Caco-2 (cell line): ENCODE results near the gene ZNF764. TPM values are rescaled to one million over a fixed set of nuclear protein-coding genes. Genes with fewer than 3 reads are reported as not detected.

Source experiments
- BruUV-seq: library from RNA; stranded (reverse); fragments of 400-500 nt; replicated peaks from 2 replicates; lab custom pipeline; 2021; lab: Mats Ljungman, UMichigan
- CTCF ChIA-PET: fragments of 300-600 bp; sonication (Branson Sonifier 250); formaldehyde crosslinking; loops from one replicate; lab custom pipeline; 2022; ENCODE audit warnings: antibody characterized with exemption; lab: Charles Lee
- POLR2A ChIA-PET: fragments of 300-600 bp; sonication (Branson Sonifier 250); formaldehyde crosslinking; loops from one replicate; lab custom pipeline; 2022; ENCODE audit warnings: antibody characterized with exemption; lab: Charles Lee
- DNase-seq, 2 experiments: peaks; one replicate each; pipeline versions ENCODE4 v3.0.0 to v3.0.0-alpha.2; 2020 to 2022
- H3K27me3 ChIP-seq: replicated peaks from 2 replicates; pipeline ENCODE4 v1.6.0; 2011; ENCODE audit warnings: low read length; ENCODE audit not compliant: control insufficient read depth, insufficient read depth
- H3K36me3 ChIP-seq: 2 replicates; pipeline ENCODE4 v1.5.1; 2011; ENCODE audit warnings: low read length; ENCODE audit not compliant: control insufficient read depth, insufficient read depth
- H3K4me1 ChIP-seq: fragments of 250-450 bp; sonication (Bioruptor Pico); 2 replicates; pipeline ENCODE4 v1.5.1; 2020; ENCODE audit warnings: mild to moderate bottlenecking
- H3K4me3 ChIP-seq: 2 replicates; pipeline ENCODE4 v1.5.1; 2011; ENCODE audit warnings: low read depth, mild to moderate bottlenecking, control low read depth, low read length
- H3K9me3 ChIP-seq: fragments of 250-450 bp; sonication (Bioruptor Pico); 2 replicates; pipeline ENCODE4 v1.5.1; 2020; ENCODE audit warnings: mild to moderate bottlenecking, moderate library complexity
- H3K27ac Mint-ChIP-seq: one replicate; pipeline ENCODE4 v1.8.0; 2022; ENCODE audit warnings: mixed read lengths; ENCODE audit not compliant: unreplicated experiment
- H3K27me3 Mint-ChIP-seq: one replicate; pipeline ENCODE4 v1.8.0; 2022; ENCODE audit warnings: mixed read lengths; ENCODE audit not compliant: insufficient read depth, unreplicated experiment
- H3K36me3 Mint-ChIP-seq: one replicate; pipeline ENCODE4 v1.8.0; 2022; ENCODE audit warnings: mild to moderate bottlenecking, mixed read lengths; ENCODE audit not compliant: insufficient read depth, unreplicated experiment
- H3K4me1 Mint-ChIP-seq: one replicate; pipeline ENCODE4 v1.8.0; 2022; ENCODE audit warnings: low read depth, mixed read lengths; ENCODE audit not compliant: unreplicated experiment
- H3K4me3 Mint-ChIP-seq: one replicate; pipeline ENCODE4 v1.8.0; 2022; ENCODE audit warnings: mild to moderate bottlenecking, moderate library complexity, mixed read lengths; ENCODE audit not compliant: unreplicated experiment
- H3K9me3 Mint-ChIP-seq: one replicate; pipeline ENCODE4 v1.8.0; 2022; ENCODE audit warnings: mixed read lengths; ENCODE audit not compliant: unreplicated experiment
- intact Hi-C: fragments of 100-400 bp; cut with micrococcal nuclease; formaldehyde crosslinking; loops from one replicate; pipeline ENCODE4 v1.10.0; 2022; ENCODE audit not compliant: unreplicated experiment
- total RNA-seq: library from RNA; stranded (reverse); gene quantifications from 2 replicates; pipeline ENCODE4 v1.2.3, GENCODE V29; 2022
- TF ChIP-seq, protein P1 (sequence below), 2 experiments: fragments of 200-600 bp in 1 of 2; IDR thresholded peaks; 1 replicate in 1 of 2; 2 replicates in 1 of 2; pipeline versions ENCODE4 v1.5.1 to v1.8.0; 2011 to 2022; ENCODE audit warnings: antibody characterized with exemption in 1 of 2, control low read depth in 1 of 2, inconsistent platforms in 1 of 2, low read depth in 1 of 2, low read length in 1 of 2, mild to moderate bottlenecking in 1 of 2, moderate library complexity in 1 of 2; ENCODE audit not compliant: insufficient read depth in 1 of 2, severe bottlenecking in 1 of 2, unreplicated experiment in 1 of 2

ZNF764 gene
- total RNA-seq, 1 experiment from 2014 or later, result 8.5 TPM

DNA sequence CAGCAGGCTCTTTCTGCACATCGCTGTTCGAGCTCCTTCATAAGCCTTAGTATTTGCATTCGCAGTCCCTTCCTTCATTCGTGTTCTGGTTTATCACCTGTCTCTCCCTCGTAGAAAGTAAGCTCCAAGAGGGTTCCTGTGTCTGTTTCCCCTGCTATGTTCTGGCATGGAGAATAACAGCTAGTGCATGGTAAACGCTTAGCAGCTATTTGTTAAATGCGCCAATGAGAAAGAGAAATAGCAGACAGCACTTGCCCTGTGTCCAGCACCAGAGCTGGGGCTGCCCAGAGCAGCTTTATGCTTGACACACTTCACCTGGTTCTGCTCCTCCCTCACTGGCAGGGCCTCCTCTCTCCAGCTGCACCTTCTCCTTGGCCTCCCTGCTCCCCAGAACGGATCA lies 7.8 kb upstream of the ZNF764 start:
- Histone ChIP-seq H3K36me3 (no peaks in the 10 kb centered on the region), H3K4me3 (no peak overlapping the region), H3K9me3 (no peaks in the 10 kb centered on the region), H3K27me3 (no peaks in the 10 kb centered on the region), H3K4me1 (no peaks in the 10 kb centered on the region)
- no TSS peak for BruUV-seq
- Mint-ChIP-seq H3K4me1 (no peaks in the 10 kb centered on the region), H3K27me3 (no peaks in the 10 kb centered on the region), H3K36me3 (peaks cover 9% of the 10 kb centered on the region), H3K4me3 (no peak overlapping the region), H3K9me3 (no peaks in the 10 kb centered on the region), H3K27ac (peak overlapping the region; percentile 30)
- intact Hi-C loops, result no loop called here
- TF ChIP-seq, protein P1, sequence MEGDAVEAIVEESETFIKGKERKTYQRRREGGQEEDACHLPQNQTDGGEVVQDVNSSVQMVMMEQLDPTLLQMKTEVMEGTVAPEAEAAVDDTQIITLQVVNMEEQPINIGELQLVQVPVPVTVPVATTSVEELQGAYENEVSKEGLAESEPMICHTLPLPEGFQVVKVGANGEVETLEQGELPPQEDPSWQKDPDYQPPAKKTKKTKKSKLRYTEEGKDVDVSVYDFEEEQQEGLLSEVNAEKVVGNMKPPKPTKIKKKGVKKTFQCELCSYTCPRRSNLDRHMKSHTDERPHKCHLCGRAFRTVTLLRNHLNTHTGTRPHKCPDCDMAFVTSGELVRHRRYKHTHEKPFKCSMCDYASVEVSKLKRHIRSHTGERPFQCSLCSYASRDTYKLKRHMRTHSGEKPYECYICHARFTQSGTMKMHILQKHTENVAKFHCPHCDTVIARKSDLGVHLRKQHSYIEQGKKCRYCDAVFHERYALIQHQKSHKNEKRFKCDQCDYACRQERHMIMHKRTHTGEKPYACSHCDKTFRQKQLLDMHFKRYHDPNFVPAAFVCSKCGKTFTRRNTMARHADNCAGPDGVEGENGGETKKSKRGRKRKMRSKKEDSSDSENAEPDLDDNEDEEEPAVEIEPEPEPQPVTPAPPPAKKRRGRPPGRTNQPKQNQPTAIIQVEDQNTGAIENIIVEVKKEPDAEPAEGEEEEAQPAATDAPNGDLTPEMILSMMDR (IDR thresholded peaks at IDR 0.05; ENCODE audit: insufficient read depth in 1 of 2, low read depth in 1 of 2, low read length in 1 of 2, severe bottlenecking in 1 of 2, unreplicated experiment in 1 of 2), result no peak
- ChIA-PET CTCF (interaction anchor here (0.6 kb wide), 1 partner anchor 28 kb away, joined by 6 read pairs; no protein-coding TSS in a partner anchor), POLR2A (interaction anchor here (0.6 kb wide), 1 partner anchor 12 kb away, joined by 3 read pairs; no protein-coding TSS in a partner anchor)
- DNase-seq, result no peak

DNA sequence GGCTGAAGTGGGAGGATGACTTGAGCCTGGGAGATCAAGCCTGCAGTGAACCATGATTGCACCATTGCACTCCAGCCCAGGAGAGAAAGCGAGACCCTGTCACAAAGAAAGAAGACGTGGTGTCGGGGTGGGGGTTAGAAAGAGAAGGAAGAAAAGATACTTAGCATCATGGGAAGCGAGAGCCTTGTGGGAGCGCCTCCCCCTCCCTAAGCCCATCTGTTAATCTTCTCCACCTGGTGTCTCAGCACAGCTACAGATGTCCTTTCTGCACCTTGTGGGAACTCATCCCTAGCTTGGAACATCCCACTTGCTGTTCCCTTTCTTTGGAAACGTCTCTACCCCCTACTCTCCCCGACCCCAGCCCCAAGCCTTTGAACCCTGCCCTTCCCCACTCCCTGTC lies 7.4 kb upstream of the ZNF764 start:
- peaks cover 7% of the 10 kb centered on the region for H3K36me3 Mint-ChIP-seq
- Histone ChIP-seq H3K27me3 (no peaks in the 10 kb centered on the region), H3K4me3 (no peak overlapping the region), H3K36me3 (no peaks in the 10 kb centered on the region), H3K9me3 (no peaks in the 10 kb centered on the region), H3K4me1 (no peaks in the 10 kb centered on the region)
- no peaks in the 10 kb centered on the region for H3K27me3 Mint-ChIP-seq
- H3K4me3 Mint-ChIP-seq, result no peak overlapping the region
- intact Hi-C loops, result no loop called here
- no peaks in the 10 kb centered on the region for H3K4me1 Mint-ChIP-seq
- H3K27ac Mint-ChIP-seq, result no peak overlapping the region
- DNase-seq, result no peak
- CTCF ChIA-PET, result interaction anchor here (0.6 kb wide), 1 partner anchor 29 kb away, joined by 6 read pairs; no protein-coding TSS in a partner anchor
- no peaks in the 10 kb centered on the region for H3K9me3 Mint-ChIP-seq
- BruUV-seq, result no TSS peak
- TF ChIP-seq, protein P1 (IDR thresholded peaks at IDR 0.05; ENCODE audit: insufficient read depth in 1 of 2, low read depth in 1 of 2, low read length in 1 of 2, severe bottlenecking in 1 of 2, unreplicated experiment in 1 of 2), result no peak
- POLR2A ChIA-PET, result no interaction called here

DNA sequence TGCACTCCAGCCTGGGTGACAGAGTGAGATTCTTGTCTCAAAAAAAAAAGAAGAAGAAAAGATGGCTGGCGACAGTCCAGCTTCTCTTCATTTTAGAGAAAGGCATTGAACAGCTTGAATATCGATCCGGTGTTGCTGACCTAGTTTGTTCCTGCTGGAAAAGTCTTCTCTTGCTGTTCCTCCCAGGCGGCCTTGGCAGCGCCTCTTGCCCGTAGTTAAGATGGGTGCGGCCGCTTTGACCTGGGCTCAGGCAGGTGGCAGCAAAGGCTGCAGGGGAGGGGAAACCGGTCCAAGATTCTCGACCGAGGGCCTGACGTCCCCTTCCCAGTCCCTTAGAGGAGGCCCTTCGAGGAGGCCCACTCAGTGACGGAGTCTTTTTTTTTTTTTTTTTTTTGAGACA lies 3.8 kb upstream of the ZNF764 start:
- intact Hi-C loops, result no loop called here
- Mint-ChIP-seq H3K4me1 (no peaks in the 10 kb centered on the region), H3K9me3 (no peaks in the 10 kb centered on the region), H3K36me3 (peaks cover 7% of the 10 kb centered on the region), H3K4me3 (no peak overlapping the region), H3K27ac (no peak overlapping the region), H3K27me3 (no peaks in the 10 kb centered on the region)
- ChIA-PET CTCF (no interaction called here), POLR2A (interaction anchor here (0.6 kb wide), 1 partner anchor 29 kb away, joined by 3 read pairs; no protein-coding TSS in a partner anchor)
- H3K4me1 ChIP-seq, result peaks cover 5% of the 10 kb centered on the region; the same call in 1 of the 2 replicates
- BruUV-seq, result no TSS peak
- no peak overlapping the region for H3K4me3 ChIP-seq
- no peak for DNase-seq
- no peaks in the 10 kb centered on the region for H3K9me3 ChIP-seq
- H3K27me3 ChIP-seq, result no peaks in the 10 kb centered on the region
- no peaks in the 10 kb centered on the region for H3K36me3 ChIP-seq
- TF ChIP-seq, protein P1 (IDR thresholded peaks at IDR 0.05; ENCODE audit: insufficient read depth in 1 of 2, low read depth in 1 of 2, low read length in 1 of 2, severe bottlenecking in 1 of 2, unreplicated experiment in 1 of 2), result no peak
